ENCODE data around the gene ATP2B3.

Gene ATP2B3

DNA sequence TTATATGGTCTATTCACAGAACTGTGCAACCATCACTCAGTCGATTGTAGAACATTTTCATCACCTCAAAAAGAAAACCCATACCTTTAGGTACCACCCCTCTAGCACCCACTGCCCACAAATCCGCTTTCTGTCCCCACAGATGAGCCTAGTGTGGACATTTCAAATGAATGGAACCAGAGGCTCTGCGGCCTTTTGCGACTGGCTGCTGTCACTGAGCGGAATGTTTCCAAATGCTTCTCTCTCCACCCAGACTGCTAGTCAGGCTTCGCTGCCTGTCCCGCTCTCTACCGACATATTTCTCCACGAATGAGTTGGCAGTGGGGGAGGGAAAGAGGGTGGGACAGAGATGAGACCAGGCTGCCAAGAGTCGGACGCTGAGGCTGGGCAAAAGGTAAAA lies 24.4 kb upstream of the ATP2B3 start:
- TF ChIP-seq, protein P1, sequence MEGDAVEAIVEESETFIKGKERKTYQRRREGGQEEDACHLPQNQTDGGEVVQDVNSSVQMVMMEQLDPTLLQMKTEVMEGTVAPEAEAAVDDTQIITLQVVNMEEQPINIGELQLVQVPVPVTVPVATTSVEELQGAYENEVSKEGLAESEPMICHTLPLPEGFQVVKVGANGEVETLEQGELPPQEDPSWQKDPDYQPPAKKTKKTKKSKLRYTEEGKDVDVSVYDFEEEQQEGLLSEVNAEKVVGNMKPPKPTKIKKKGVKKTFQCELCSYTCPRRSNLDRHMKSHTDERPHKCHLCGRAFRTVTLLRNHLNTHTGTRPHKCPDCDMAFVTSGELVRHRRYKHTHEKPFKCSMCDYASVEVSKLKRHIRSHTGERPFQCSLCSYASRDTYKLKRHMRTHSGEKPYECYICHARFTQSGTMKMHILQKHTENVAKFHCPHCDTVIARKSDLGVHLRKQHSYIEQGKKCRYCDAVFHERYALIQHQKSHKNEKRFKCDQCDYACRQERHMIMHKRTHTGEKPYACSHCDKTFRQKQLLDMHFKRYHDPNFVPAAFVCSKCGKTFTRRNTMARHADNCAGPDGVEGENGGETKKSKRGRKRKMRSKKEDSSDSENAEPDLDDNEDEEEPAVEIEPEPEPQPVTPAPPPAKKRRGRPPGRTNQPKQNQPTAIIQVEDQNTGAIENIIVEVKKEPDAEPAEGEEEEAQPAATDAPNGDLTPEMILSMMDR (IDR thresholded peaks at IDR 0.05; ENCODE audit: insufficient read depth, low read length, poor library complexity, severe bottlenecking) = no peak
- no peak for TF ChIP-seq EZH2phosphoT487 (conservative IDR thresholded peaks at IDR 0.05; ENCODE audit: low read length)
- Histone ChIP-seq H3K27me3 (ENCODE audit: low read length) (no peaks in the 10 kb centered on the region), H3K79me2 (ENCODE audit: insufficient read depth, low read length) (no peaks in the 10 kb centered on the region), H3K9ac (ENCODE audit: low read length) (no peak overlapping the region), H3K4me3 (ENCODE audit: insufficient read depth, low read length, poor library complexity, severe bottlenecking) (no peak overlapping the region), H3K4me2 (ENCODE audit: low read depth, low read length, poor library complexity, severe bottlenecking) (no peak overlapping the region), H3K9me2 (replicated peaks; ENCODE audit: insufficient read depth, low read length) (no peaks in the 10 kb centered on the region), H3K27ac (ENCODE audit: low read depth, low read length) (no peak overlapping the region), H2AFZ (ENCODE audit: low read depth, low read length, severe bottlenecking) (no peak overlapping the region), H3K36me3 (ENCODE audit: low read length) (no peaks in the 10 kb centered on the region), H3K9me3 (ENCODE audit: insufficient read depth, low read length) (no peaks in the 10 kb centered on the region), H4K20me1 (ENCODE audit: low read depth, low read length) (no peaks in the 10 kb centered on the region), H3F3A (ENCODE audit: insufficient read depth) (no peaks in the 10 kb centered on the region)

DNA sequence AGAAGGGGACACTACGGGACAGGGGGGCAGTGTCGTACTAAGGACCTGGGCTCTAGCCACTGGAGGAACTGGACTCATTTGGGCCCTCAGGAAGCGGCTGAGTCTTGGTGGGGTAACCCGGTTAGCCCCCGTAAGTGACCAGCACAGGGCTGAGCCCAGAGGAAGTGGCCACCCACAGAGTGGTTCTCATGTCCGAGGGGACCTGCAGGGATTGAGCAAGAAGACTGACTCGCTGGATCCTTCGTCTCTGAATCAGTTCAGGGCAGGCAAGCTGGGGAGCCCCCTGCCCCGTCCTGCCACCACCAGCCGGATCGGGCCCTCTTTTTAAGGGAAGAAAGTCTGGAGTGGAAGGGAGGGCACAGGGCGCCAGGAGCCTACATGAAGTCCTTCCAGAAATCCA lies 23.4 kb upstream of the ATP2B3 start:
- H4K20me1 ChIP-seq (ENCODE audit: low read depth, low read length) = no peaks in the 10 kb centered on the region
- H3K4me2 ChIP-seq (ENCODE audit: low read depth, low read length, poor library complexity, severe bottlenecking) = no peak overlapping the region
- no peak overlapping the region for H3K27ac ChIP-seq (ENCODE audit: low read depth, low read length)
- TF ChIP-seq EZH2phosphoT487 (conservative IDR thresholded peaks at IDR 0.05; ENCODE audit: low read length) = no peak
- TF ChIP-seq, protein P1 (IDR thresholded peaks at IDR 0.05; ENCODE audit: insufficient read depth, low read length, poor library complexity, severe bottlenecking) = no peak
- H2AFZ ChIP-seq (ENCODE audit: low read depth, low read length, severe bottlenecking) = no peak overlapping the region
- H3K27me3 ChIP-seq (ENCODE audit: low read length) = no peaks in the 10 kb centered on the region
- H3K79me2 ChIP-seq (ENCODE audit: insufficient read depth, low read length) = no peaks in the 10 kb centered on the region
- H3K9me3 ChIP-seq (ENCODE audit: insufficient read depth, low read length) = no peaks in the 10 kb centered on the region
- H3K4me3 ChIP-seq (ENCODE audit: insufficient read depth, low read length, poor library complexity, severe bottlenecking) = no peak overlapping the region
- no peak overlapping the region for H3K9ac ChIP-seq (ENCODE audit: low read length)
- H3K9me2 ChIP-seq (replicated peaks; ENCODE audit: insufficient read depth, low read length) = no peaks in the 10 kb centered on the region
- H3K36me3 ChIP-seq (ENCODE audit: low read length) = no peaks in the 10 kb centered on the region
- H3F3A ChIP-seq (ENCODE audit: insufficient read depth) = no peaks in the 10 kb centered on the region

DNA sequence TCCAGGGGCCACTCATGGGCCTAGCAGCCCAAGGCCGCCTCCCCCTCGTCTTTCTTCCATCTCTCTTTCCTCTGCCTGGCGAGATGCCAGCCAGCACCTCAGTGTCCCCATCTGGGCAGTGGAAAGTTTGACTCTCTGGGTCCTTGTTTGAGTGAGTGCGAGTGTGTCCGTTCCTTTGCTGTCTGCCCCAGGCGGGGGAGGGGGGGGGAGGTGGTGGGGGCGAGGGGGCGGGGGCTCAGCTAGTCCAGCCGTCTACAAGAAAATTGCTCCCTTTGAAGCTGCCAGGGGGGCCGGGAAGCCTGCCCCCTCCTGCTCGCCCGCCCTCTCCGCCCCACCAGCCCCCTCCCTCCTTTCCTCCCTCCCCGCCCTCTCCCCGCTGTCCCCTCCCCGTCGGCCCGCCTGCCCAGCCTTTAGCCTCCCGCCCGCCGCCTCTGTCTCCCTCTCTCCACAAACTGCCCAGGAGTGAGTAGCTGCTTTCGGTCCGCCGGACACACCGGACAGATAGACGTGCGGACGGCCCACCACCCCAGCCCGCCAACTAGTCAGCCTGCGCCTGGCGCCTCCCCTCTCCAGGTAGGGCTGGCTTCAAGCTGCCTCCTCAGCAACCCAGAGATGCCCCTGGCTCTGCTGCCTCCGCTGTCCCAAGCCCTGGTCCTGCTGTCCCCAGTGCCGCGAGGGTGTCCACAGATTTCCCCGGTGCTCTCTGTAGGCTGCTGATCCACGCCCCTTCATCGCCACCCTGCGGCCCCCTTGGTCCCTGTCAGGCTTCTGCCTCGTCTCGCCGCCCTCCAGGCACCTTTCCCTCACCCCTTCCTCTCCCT lies 22.7 kb upstream of the ATP2B3 start, which contains the start of gene BGN:
Gene BGN (plus strand): TSS at position 440 of the 821 bp plus-strand sequence. CDS start 9,652 bp downstream, outside the sequence.
- H3K27me3 ChIP-seq (ENCODE audit: low read length) = no peaks in the 10 kb centered on the region
- H3K9me3 ChIP-seq (ENCODE audit: insufficient read depth, low read length) = no peaks in the 10 kb centered on the region
- no peak within 1 kb of the TSS for H3K27ac ChIP-seq (ENCODE audit: low read depth, low read length)
- no peaks in the 10 kb centered on the region for H3K36me3 ChIP-seq (ENCODE audit: low read length)
- H2AFZ ChIP-seq (ENCODE audit: low read depth, low read length, severe bottlenecking) = no peak within 1 kb of the TSS
- no peaks in the 10 kb centered on the region for H3K9me2 ChIP-seq (replicated peaks; ENCODE audit: insufficient read depth, low read length)
- TF ChIP-seq, protein P1 (IDR thresholded peaks at IDR 0.05; ENCODE audit: insufficient read depth, low read length, poor library complexity, severe bottlenecking) = no peak
- TF ChIP-seq EZH2phosphoT487 (conservative IDR thresholded peaks at IDR 0.05; ENCODE audit: low read length) = no peak
- H3K9ac ChIP-seq (ENCODE audit: low read length) = no peak within 1 kb of the TSS
- no peak within 1 kb of the TSS for H3K4me3 ChIP-seq (ENCODE audit: insufficient read depth, low read length, poor library complexity, severe bottlenecking)
- H3K4me2 ChIP-seq (ENCODE audit: low read depth, low read length, poor library complexity, severe bottlenecking) = no peak within 1 kb of the TSS
- H3F3A ChIP-seq (ENCODE audit: insufficient read depth) = no peaks in the 10 kb centered on the region
- no peaks in the 10 kb centered on the region for H4K20me1 ChIP-seq (ENCODE audit: low read depth, low read length)
- H3K79me2 ChIP-seq (ENCODE audit: insufficient read depth, low read length) = no peaks in the 10 kb centered on the region

All from SU-DHL-6 (cell line).